Transverse colon (tissue), 4 donors: Measurements from ENCODE around the gene ARAP1. TPM values are rescaled to one million over a fixed set of nuclear protein-coding genes. Genes with fewer than 3 reads are reported as not detected.

Source experiments
- DNase-seq: peaks from one replicate; pipeline ENCODE4 v3.0.0-alpha.2; 2019
- H3K27ac ChIP-seq, 4 donors: fragments of 200-600 bp; sonication (generic); 2 replicates each; pipeline ENCODE4 v1.5.1; 2016 to 2018; ENCODE audit warnings: inconsistent platforms in 4 of 4
- H3K27me3 ChIP-seq: fragments of 200-600 bp; sonication (generic); 2 replicates; pipeline ENCODE4 v1.5.1; 2017; ENCODE audit warnings: inconsistent platforms
- H3K36me3 ChIP-seq, 4 donors: fragments of 200-600 bp; sonication (generic); 2 replicates each; pipeline ENCODE4 v1.5.1; 2017 to 2019; ENCODE audit warnings: inconsistent platforms in 4 of 4
- H3K4me1 ChIP-seq, 4 donors: fragments of 200-600 bp; sonication (generic); 2 replicates each; pipeline ENCODE4 v1.5.1; 2017 to 2020; ENCODE audit warnings: inconsistent platforms in 4 of 4
- H3K4me3 ChIP-seq, 4 donors: fragments of 200-600 bp; sonication (generic); 1 replicate in 1 of 4; 2 replicates in 3 of 4; pipeline versions ENCODE4 v1.5.1 to v1.6.1; 2017 to 2019; ENCODE audit warnings: inconsistent platforms in 4 of 4
- H3K9me3 ChIP-seq, 2 donors: fragments of 200-600 bp; sonication (generic); 2 replicates each; pipeline ENCODE4 v1.5.1; 2017 to 2019; ENCODE audit warnings: inconsistent platforms in 2 of 2
- CTCF ChIP-seq, 5 experiments: fragments of 200-600 bp in 3 of 5; fragments of 450-650 bp in 2 of 5; sonication (generic) in 3 of 5; IDR thresholded peaks; 1 replicate in 2 of 5; 2 replicates in 3 of 5; pipeline ENCODE4 v1.5.1; 2016 to 2017; ENCODE audit warnings: antibody characterized with exemption in 5 of 5, inconsistent platforms in 3 of 5, mild to moderate bottlenecking in 2 of 5, moderate library complexity in 1 of 5
- EP300 ChIP-seq: sonication (generic); formaldehyde crosslinking; IDR thresholded peaks from one replicate; pipeline ENCODE4 v1.6.1; 2017; ENCODE audit warnings: antibody characterized with exemption, low read depth
- POLR2A ChIP-seq: fragments of 450-650 bp; IDR thresholded peaks from one replicate; pipeline ENCODE4 v1.6.1; 2016; ENCODE audit warnings: antibody characterized with exemption, mild to moderate bottlenecking, moderate library complexity
- POLR2AphosphoS5 ChIP-seq, 3 donors: sonication (generic); formaldehyde crosslinking; IDR thresholded peaks; one replicate each; pipeline ENCODE4 v1.6.1; 2016; ENCODE audit warnings: antibody characterized with exemption in 3 of 3
- WGBS, 2 donors: methylation state at CpG; one replicate each; pipeline ENCODE4 v1.1.5; 2018; ENCODE audit warnings: low coverage in 1 of 2; 5-methylcytosine and 5-hydroxymethylcytosine counted together
- in situ Hi-C, 4 donors: fragments of 200-750 bp; cut with MboI; loops; one replicate each; pipeline versions ENCODE4 v1.15.0 to v1.15.1; 2017; ENCODE audit warnings: low sequenced_read_pairs in 3 of 4, low pct_ligation_motif_present in 1 of 4, low pct_unique_long_range_greater_than_20kb in 1 of 4
- intact Hi-C: fragments of 100-400 bp; cut with DNase I; formaldehyde crosslinking; loops from one replicate; pipeline ENCODE4 v1.15.1; 2023; ENCODE audit warnings: low total_unique reads
- total RNA-seq, 4 donors: library from RNA; depleted of rRNA; stranded (reverse); fragments of >200 nt; gene quantifications; one replicate each; pipeline ENCODE4 v1.1.0, GENCODE V29; 2016

Gene ARAP1
- total RNA-seq, 4 donors from 2014 or later: 99.4 to 233 (median 108) TPM

DNA sequence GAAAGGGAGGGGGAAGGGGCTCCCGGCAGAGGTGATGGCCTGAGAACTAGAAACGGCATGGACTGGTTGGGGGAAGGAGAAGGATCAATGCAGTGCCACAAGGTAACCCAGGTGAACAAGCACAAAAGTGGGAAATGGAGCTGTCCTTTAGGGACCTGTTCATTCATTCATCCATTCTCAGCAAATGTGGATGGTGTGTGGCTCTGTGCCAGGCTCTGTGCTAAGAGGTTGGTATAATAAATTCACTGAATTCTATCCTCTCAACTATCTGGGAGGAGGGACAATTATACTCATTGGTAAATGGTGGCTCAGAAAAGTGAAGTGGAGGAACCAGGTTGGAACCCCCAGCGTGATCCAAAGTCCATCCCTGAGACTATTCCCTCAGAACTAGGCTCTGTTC, 18.6 kb upstream of the ARAP1 start:
- intact Hi-C loops (no loop called here), in situ Hi-C loops (no loop called here)
- no peak overlapping the region for H3K27ac ChIP-seq
- no peaks in the 10 kb centered on the region for H3K27me3 ChIP-seq
- H3K4me3 ChIP-seq: no peak overlapping the region
- H3K4me1 ChIP-seq: peaks cover 7 to 43% (median 29%) of the 10 kb centered on the region in 4 donors
- H3K9me3 ChIP-seq: no peaks in the 10 kb centered on the region
- DNase-seq: no peak
- 60 to 79% methylated on average over 2 to 3 of the region's 3 CpGs for WGBS, 2 donors
- TF ChIP-seq POLR2AphosphoS5 (IDR thresholded peaks at IDR 0.05): no peak
- no peak for TF ChIP-seq POLR2A
- no peak for TF ChIP-seq EP300
- no peak for TF ChIP-seq CTCF (IDR thresholded peaks at IDR 0.05)
- H3K36me3 ChIP-seq: no peaks in the 10 kb centered on the region

DNA sequence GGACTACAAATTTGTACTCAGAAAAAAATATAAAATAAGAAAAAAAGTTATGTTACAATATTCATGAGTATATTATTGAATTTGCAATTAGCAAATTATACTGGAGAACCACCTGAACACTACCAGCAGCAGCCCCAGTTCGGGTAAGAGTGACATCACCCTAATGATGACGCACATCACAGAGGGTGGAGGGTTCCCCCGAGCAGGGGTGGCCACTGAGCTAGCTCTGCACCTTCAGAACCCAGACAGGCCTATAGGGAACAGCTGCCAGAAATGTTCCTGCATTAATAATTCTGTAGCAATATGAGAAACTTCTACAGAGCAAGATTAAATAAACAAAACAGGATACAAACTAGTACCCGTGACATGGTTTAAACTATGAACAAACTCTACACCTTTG, 17.5 kb upstream of the ARAP1 start:
- TF ChIP-seq CTCF (IDR thresholded peaks at IDR 0.05): no peak
- WGBS, 2 donors: 59 to 61% methylated on average over 1 to 4 of the region's 4 CpGs
- no peaks in the 10 kb centered on the region for H3K36me3 ChIP-seq
- intact Hi-C loops (no loop called here), in situ Hi-C loops (no loop called here)
- DNase-seq: no peak
- H3K4me1 ChIP-seq: peaks cover 7 to 33% (median 24%) of the 10 kb centered on the region in 4 donors
- H3K4me3 ChIP-seq: no peak overlapping the region
- no peak overlapping the region for H3K27ac ChIP-seq
- H3K9me3 ChIP-seq: no peaks in the 10 kb centered on the region
- no peaks in the 10 kb centered on the region for H3K27me3 ChIP-seq

- intact Hi-C loops (no loop called here), in situ Hi-C loops (no loop called here)
- Histone ChIP-seq H3K4me3 (no peak overlapping the region), H3K27me3 (no peaks in the 10 kb centered on the region), H3K9me3 (no peaks in the 10 kb centered on the region), H3K27ac (no peak overlapping the region), H3K36me3 (no peaks in the 10 kb centered on the region), H3K4me1 (peaks cover 3 to 27% (median 16%) of the 10 kb centered on the region in 4 donors)
- no peak for DNase-seq
- 90% methylated on average over 3 of the region's 3 CpGs; no CpG with 5 or more reads in 1 of the 2 donors for WGBS, 2 donors
- TF ChIP-seq POLR2AphosphoS5 (IDR thresholded peaks at IDR 0.05) (no peak), CTCF (IDR thresholded peaks at IDR 0.05) (no peak), EP300 (no peak), POLR2A (no peak)
Measured at GRCh38 chr11:72768581-72768980, 16.4 kb upstream of the ARAP1 start.

- intact Hi-C loops: no loop called here
- Histone ChIP-seq H3K4me3 (no peak overlapping the region), H3K27ac (no peak overlapping the region), H3K4me1 (peaks cover 0 to 19% (median 8%) of the 10 kb centered on the region in 4 donors), H3K36me3 (no peaks in the 10 kb centered on the region), H3K9me3 (no peaks in the 10 kb centered on the region), H3K27me3 (no peaks in the 10 kb centered on the region)
- 87 to 100% methylated on average over 2 to 4 of the region's 4 CpGs for WGBS, 2 donors
- in situ Hi-C loops: no loop called here
- DNase-seq: no peak
- TF ChIP-seq POLR2A (no peak), CTCF (IDR thresholded peaks at IDR 0.05) (no peak), EP300 (no peak)
Measured at GRCh38 chr11:72767203-72768062, 15.2 kb upstream of the ARAP1 start.
